ENCODE results near the gene CD80.
"Not testable (repeated sequence)": the region's sequence is repeated elsewhere in the genome, so short reads cannot be mapped to it uniquely, and the experiment has no call there.

The CD80 gene

GRCh38 chr3:119571688-119572087, 12.3 kb upstream of the CD80 start:
- in situ Hi-C loops (cut with HindIII; ENCODE audit: low pct_unique_long_range_greater_than_20kb, low sequenced_read_pairs), result no loop called here

GRCh38 chr3:119571230-119571629, 11.8 kb upstream of the CD80 start:
- DNase-seq (ENCODE audit: low read depth in 1 of 2, low spot score in 1 of 2), result no peak
- no peak for TF ChIP-seq JUND (IDR thresholded peaks at IDR 0.05; ENCODE audit: low read depth)
- in situ Hi-C loops (cut with HindIII; ENCODE audit: low pct_unique_long_range_greater_than_20kb, low sequenced_read_pairs), result no loop called here

More at GRCh38 chr3:119571688-119572087, 12.3 kb upstream of the CD80 start:
- no peak for TF ChIP-seq JUND (IDR thresholded peaks at IDR 0.05; ENCODE audit: low read depth)
- DNase-seq (ENCODE audit: low read depth in 1 of 2, low spot score in 1 of 2), result no peak

GRCh38 chr3:119570229-119570628, 10.8 kb upstream of the CD80 start:
- no peak for TF ChIP-seq JUND (IDR thresholded peaks at IDR 0.05; ENCODE audit: low read depth)
- no peak for DNase-seq (ENCODE audit: low read depth in 1 of 2, low spot score in 1 of 2)
- in situ Hi-C loops (cut with HindIII; ENCODE audit: low pct_unique_long_range_greater_than_20kb, low sequenced_read_pairs), result no loop called here

GRCh38 chr3:119569156-119569555, 9.7 kb upstream of the CD80 start:
- TF ChIP-seq JUND (IDR thresholded peaks at IDR 0.05; ENCODE audit: low read depth), result no peak
- no peak for DNase-seq (ENCODE audit: low read depth in 1 of 2, low spot score in 1 of 2)
- in situ Hi-C loops (cut with HindIII; ENCODE audit: low pct_unique_long_range_greater_than_20kb, low sequenced_read_pairs), result no loop called here

- in situ Hi-C loops (cut with HindIII; ENCODE audit: low pct_unique_long_range_greater_than_20kb, low sequenced_read_pairs); DNase-seq (ENCODE audit: low read depth in 1 of 2, low spot score in 1 of 2): not testable (repeated sequence)
Measured at GRCh38 chr3:119563334-119563733, 3.9 kb upstream of the CD80 start.

- DNase-seq (ENCODE audit: low read depth in 1 of 2, low spot score in 1 of 2), result no peak
- in situ Hi-C loops (cut with HindIII; ENCODE audit: low pct_unique_long_range_greater_than_20kb, low sequenced_read_pairs), result no loop called here
- TF ChIP-seq JUND (IDR thresholded peaks at IDR 0.05; ENCODE audit: low read depth), result no peak
Measured at GRCh38 chr3:119562307-119562961, 3.0 kb upstream of the CD80 start.

GRCh38 chr3:119560160-119560559, 746 bp upstream of the CD80 start:
- in situ Hi-C loops (cut with HindIII; ENCODE audit: low pct_unique_long_range_greater_than_20kb, low sequenced_read_pairs), result no loop called here
- TF ChIP-seq JUND (IDR thresholded peaks at IDR 0.05; ENCODE audit: low read depth), result no peak
- no peak for DNase-seq (ENCODE audit: low read depth in 1 of 2, low spot score in 1 of 2)

GRCh38 chr3:119558626-119559317, 642 bp downstream of the CD80 start:
- no peak for TF ChIP-seq JUND (IDR thresholded peaks at IDR 0.05; ENCODE audit: low read depth)
- no peak for DNase-seq (ENCODE audit: low read depth in 1 of 2, low spot score in 1 of 2)
- in situ Hi-C loops (cut with HindIII; ENCODE audit: low pct_unique_long_range_greater_than_20kb, low sequenced_read_pairs), result no loop called here

GRCh38 chr3:119557877-119558269, 1.5 kb downstream of the CD80 start:
- no peak for TF ChIP-seq JUND (IDR thresholded peaks at IDR 0.05; ENCODE audit: low read depth)
- in situ Hi-C loops (cut with HindIII; ENCODE audit: low pct_unique_long_range_greater_than_20kb, low sequenced_read_pairs), result no loop called here
- DNase-seq (ENCODE audit: low read depth in 1 of 2, low spot score in 1 of 2), result no peak

- in situ Hi-C loops (cut with HindIII; ENCODE audit: low pct_unique_long_range_greater_than_20kb, low sequenced_read_pairs), result no loop called here
- DNase-seq (ENCODE audit: low read depth in 1 of 2, low spot score in 1 of 2), result no peak
- no peak for TF ChIP-seq JUND (IDR thresholded peaks at IDR 0.05; ENCODE audit: low read depth)
Measured at GRCh38 chr3:119557192-119557876, 2.1 kb downstream of the CD80 start.

GRCh38 chr3:119555929-119556328, 3.5 kb downstream of the CD80 start:
- TF ChIP-seq JUND (IDR thresholded peaks at IDR 0.05; ENCODE audit: low read depth), result no peak
- in situ Hi-C loops (cut with HindIII; ENCODE audit: low pct_unique_long_range_greater_than_20kb, low sequenced_read_pairs), result no loop called here
- DNase-seq (ENCODE audit: low read depth in 1 of 2, low spot score in 1 of 2), result no peak

- in situ Hi-C loops (cut with HindIII; ENCODE audit: low pct_unique_long_range_greater_than_20kb, low sequenced_read_pairs), result no loop called here
- DNase-seq (ENCODE audit: low read depth in 1 of 2, low spot score in 1 of 2), result no peak
- no peak for TF ChIP-seq JUND (IDR thresholded peaks at IDR 0.05; ENCODE audit: low read depth)
Measured at GRCh38 chr3:119555309-119555735, 4.1 kb downstream of the CD80 start.

GRCh38 chr3:119553823-119554415, 5.5 kb downstream of the CD80 start:
- DNase-seq (ENCODE audit: low read depth in 1 of 2, low spot score in 1 of 2), result no peak
- no peak for TF ChIP-seq JUND (IDR thresholded peaks at IDR 0.05; ENCODE audit: low read depth)
- in situ Hi-C loops (cut with HindIII; ENCODE audit: low pct_unique_long_range_greater_than_20kb, low sequenced_read_pairs), result no loop called here

GRCh38 chr3:119552928-119553327, 6.5 kb downstream of the CD80 start:
- in situ Hi-C loops (cut with HindIII; ENCODE audit: low pct_unique_long_range_greater_than_20kb, low sequenced_read_pairs); DNase-seq (ENCODE audit: low read depth in 1 of 2, low spot score in 1 of 2): not testable (repeated sequence)

Measured in T47D (cell line).